Mesendoderm (in vitro differentiated cells): ENCODE results near the gene ATCAY. TPM values are rescaled to one million over a fixed set of nuclear protein-coding genes. Genes with fewer than 3 reads are reported as not detected.
A peak's percentile ranks its signal among the peaks of the same experiment; 100 is the strongest.

Source experiments
- DNase-seq: peaks from one replicate; pipeline ENCODE4 v3.0.0; 2013
- H2AK5ac ChIP-seq: 2 replicates; pipeline ENCODE4 v1.6.1; 2013; ENCODE audit warnings: low read length, inconsistent platforms
- H2BK120ac ChIP-seq: 2 replicates; pipeline ENCODE4 v1.6.1; 2013; ENCODE audit warnings: low read depth, mild to moderate bottlenecking, low read length, moderate library complexity, mixed read lengths
- H2BK15ac ChIP-seq: replicated peaks from 2 replicates; pipeline ENCODE4 v1.6.1; 2013; ENCODE audit warnings: low read depth, mild to moderate bottlenecking, moderate library complexity
- H2BK5ac ChIP-seq: 2 replicates; pipeline ENCODE4 v1.6.1; 2013; ENCODE audit warnings: low read length, inconsistent platforms
- H3K18ac ChIP-seq: 2 replicates; pipeline ENCODE4 v1.6.1; 2013; ENCODE audit warnings: mild to moderate bottlenecking, low read length, mixed read lengths
- H3K23ac ChIP-seq: one replicate; pipeline ENCODE4 v1.6.1; 2013; ENCODE audit warnings: low read length
- H3K27ac ChIP-seq: 2 replicates; pipeline ENCODE4 v1.5.1; 2013; ENCODE audit warnings: low read depth, mild to moderate bottlenecking, inconsistent platforms, low read length, moderate library complexity
- H3K27me3 ChIP-seq: 2 replicates; pipeline ENCODE4 v1.6.1; 2013; ENCODE audit warnings: low read length, control low read depth, mild to moderate bottlenecking, inconsistent platforms; ENCODE audit not compliant: insufficient read depth, poor library complexity
- H3K36me3 ChIP-seq: 2 replicates; pipeline ENCODE4 v1.6.1; 2013; ENCODE audit warnings: low read length, inconsistent platforms; ENCODE audit not compliant: control insufficient read depth, insufficient read depth
- H3K4ac ChIP-seq: one replicate; pipeline ENCODE4 v1.6.1; 2013; ENCODE audit warnings: low read depth, mild to moderate bottlenecking, low read length, moderate library complexity
- H3K4me1 ChIP-seq: 2 replicates; pipeline ENCODE4 v1.6.1; 2013; ENCODE audit warnings: low read depth, low read length, inconsistent platforms; ENCODE audit not compliant: control insufficient read depth
- H3K4me2 ChIP-seq: 2 replicates; pipeline ENCODE4 v1.6.1; 2013; ENCODE audit warnings: low read length
- H3K4me3 ChIP-seq: 2 replicates; pipeline ENCODE4 v1.5.1; 2013; ENCODE audit warnings: mild to moderate bottlenecking, low read length
- H3K56ac ChIP-seq: one replicate; pipeline ENCODE4 v1.6.1; 2013; ENCODE audit warnings: low read length
- H3K79me1 ChIP-seq: 2 replicates; pipeline ENCODE4 v1.6.1; 2013; ENCODE audit warnings: low read length, inconsistent platforms
- H3K79me2 ChIP-seq: 2 replicates; pipeline ENCODE4 v1.6.1; 2013; ENCODE audit warnings: mild to moderate bottlenecking, low read length; ENCODE audit not compliant: control insufficient read depth, insufficient read depth
- H3K9ac ChIP-seq: 2 replicates; pipeline ENCODE4 v1.6.1; 2013; ENCODE audit warnings: low read length, inconsistent platforms
- H4K5ac ChIP-seq: one replicate; pipeline ENCODE4 v1.6.1; 2013; ENCODE audit warnings: low read length
- H4K8ac ChIP-seq: one replicate; pipeline ENCODE4 v1.6.1; 2013; ENCODE audit warnings: low read depth, mild to moderate bottlenecking, control low read depth, low read length, moderate library complexity
- WGBS: extraction: QIAGEN DNeasy Blood & Tissue Kit; methylation state at CpG from one replicate; pipeline ENCODE4 v1.1.7; 2013; ENCODE audit warnings: low lambda C conversion rate, missing lambda C conversion rate; ENCODE audit not compliant: insufficient coverage; ENCODE audit errors: extremely low coverage; 5-methylcytosine and 5-hydroxymethylcytosine counted together
- polyA plus RNA-seq, 2 experiments: library from polyadenylated mRNA; stranded (reverse); fragments of 200-250 nt; gene quantifications; one replicate each; pipeline ENCODE4 v1.2.3, GENCODE V29; 2013

ATCAY gene
- polyA plus RNA-seq (2013, experiment 1 of 2), result 2.9 TPM
- polyA plus RNA-seq (2013, experiment 2 of 2), result 3.2 TPM

GRCh38 chr19:3880471-3881271 is at the start of gene ATCAY:
Gene ATCAY, plus strand, starts transcription at chr19:3880685. Its CDS starts 5,083 bp downstream, at chr19:3885768.
- Histone ChIP-seq H2BK5ac (no peak within 1 kb of the TSS), H3K4me2 (peak within 1 kb of the TSS; percentile 89), H3K27ac (no peak within 1 kb of the TSS), H3K27me3 (no peaks in the 10 kb centered on the region), H3K36me3 (no peaks in the 10 kb centered on the region), H3K79me2 (no peaks in the 10 kb centered on the region), H3K56ac (peak within 1 kb of the TSS; percentile 64), H3K4me1 (no peaks in the 10 kb centered on the region), H3K4ac (no peak within 1 kb of the TSS), H2BK120ac (no peak within 1 kb of the TSS), H3K79me1 (no peaks in the 10 kb centered on the region), H3K4me3 (peak within 1 kb of the TSS; percentile 9), H2AK5ac (no peak within 1 kb of the TSS), H3K18ac (no peak within 1 kb of the TSS), H2BK15ac (no peak within 1 kb of the TSS), H4K5ac (no peak within 1 kb of the TSS), H4K8ac (no peak within 1 kb of the TSS), H3K23ac (no peak within 1 kb of the TSS), H3K9ac (peak within 1 kb of the TSS; percentile 40)
- no CpG with 5 or more reads among the region's 49 CpGs for WGBS
- peak; percentile 78 for DNase-seq

GRCh38 chr19:3831601-3832000 is 48.9 kb upstream of the ATCAY start:
- Histone ChIP-seq H3K36me3 (no peaks in the 10 kb centered on the region), H3K4me3 (no peak overlapping the region), H3K27me3 (no peaks in the 10 kb centered on the region), H3K9ac (no peak overlapping the region), H3K27ac (no peak overlapping the region), H3K79me2 (no peaks in the 10 kb centered on the region), H3K4me1 (no peaks in the 10 kb centered on the region), H3K56ac (no peak overlapping the region), H3K23ac (no peak overlapping the region), H4K5ac (no peak overlapping the region), H3K79me1 (no peaks in the 10 kb centered on the region), H2BK5ac (no peak overlapping the region), H2AK5ac (no peak overlapping the region), H2BK120ac (no peak overlapping the region), H3K4me2 (no peak overlapping the region), H3K18ac (no peak overlapping the region), H2BK15ac (no peak overlapping the region), H3K4ac (no peak overlapping the region), H4K8ac (no peak overlapping the region)
- WGBS, result no CpG with 5 or more reads among the region's 19 CpGs
- no peak for DNase-seq

GRCh38 chr19:3832001-3832400 is 48.5 kb upstream of the ATCAY start:
- Histone ChIP-seq H3K4me1 (no peaks in the 10 kb centered on the region), H3K79me1 (no peaks in the 10 kb centered on the region), H3K27me3 (no peaks in the 10 kb centered on the region), H2BK120ac (no peak overlapping the region), H2AK5ac (no peak overlapping the region), H2BK15ac (no peak overlapping the region), H3K4me2 (no peak overlapping the region), H3K56ac (no peak overlapping the region), H4K5ac (no peak overlapping the region), H4K8ac (no peak overlapping the region), H3K4me3 (no peak overlapping the region), H3K18ac (no peak overlapping the region), H3K4ac (no peak overlapping the region), H2BK5ac (no peak overlapping the region), H3K36me3 (no peaks in the 10 kb centered on the region), H3K79me2 (no peaks in the 10 kb centered on the region), H3K27ac (no peak overlapping the region), H3K23ac (no peak overlapping the region), H3K9ac (no peak overlapping the region)
- DNase-seq, result no peak
- no CpG with 5 or more reads among the region's 6 CpGs for WGBS

GRCh38 chr19:3833578-3834348 is 46.7 kb upstream of the ATCAY start:
- H3K9ac ChIP-seq, result no peak overlapping the region
- no peaks in the 10 kb centered on the region for H3K27me3 ChIP-seq
- no peak overlapping the region for H3K18ac ChIP-seq
- no peak overlapping the region for H2BK5ac ChIP-seq
- no peaks in the 10 kb centered on the region for H3K4me1 ChIP-seq
- no peak overlapping the region for H4K8ac ChIP-seq
- H2AK5ac ChIP-seq, result no peak overlapping the region
- no peak overlapping the region for H3K4me2 ChIP-seq
- no peak overlapping the region for H4K5ac ChIP-seq
- H2BK120ac ChIP-seq, result no peak overlapping the region
- no peak overlapping the region for H3K23ac ChIP-seq
- H3K4ac ChIP-seq, result no peak overlapping the region
- no peaks in the 10 kb centered on the region for H3K79me2 ChIP-seq
- no peak for DNase-seq
- H3K36me3 ChIP-seq, result no peaks in the 10 kb centered on the region
- H3K79me1 ChIP-seq, result no peaks in the 10 kb centered on the region
- no peak overlapping the region for H3K27ac ChIP-seq
- WGBS, result no CpG with 5 or more reads among the region's 34 CpGs
- H3K4me3 ChIP-seq, result no peak overlapping the region
- H3K56ac ChIP-seq, result no peak overlapping the region
- H2BK15ac ChIP-seq, result no peak overlapping the region

GRCh38 chr19:3834349-3835054 is 46.0 kb upstream of the ATCAY start:
- H3K27me3 ChIP-seq, result no peaks in the 10 kb centered on the region
- H3K36me3 ChIP-seq, result no peaks in the 10 kb centered on the region
- H3K79me2 ChIP-seq, result no peaks in the 10 kb centered on the region
- DNase-seq, result no peak
- H3K27ac ChIP-seq, result no peak overlapping the region
- H4K5ac ChIP-seq, result no peak overlapping the region
- H3K56ac ChIP-seq, result no peak overlapping the region
- WGBS, result no CpG with 5 or more reads among the region's 35 CpGs
- H3K23ac ChIP-seq, result no peak overlapping the region
- no peak overlapping the region for H3K18ac ChIP-seq
- no peak overlapping the region for H2BK5ac ChIP-seq
- no peak overlapping the region for H2BK15ac ChIP-seq
- no peak overlapping the region for H3K4me3 ChIP-seq
- no peak overlapping the region for H2AK5ac ChIP-seq
- H3K4me1 ChIP-seq, result no peaks in the 10 kb centered on the region
- no peak overlapping the region for H3K4me2 ChIP-seq
- no peak overlapping the region for H4K8ac ChIP-seq
- H2BK120ac ChIP-seq, result no peak overlapping the region
- H3K79me1 ChIP-seq, result no peaks in the 10 kb centered on the region
- no peak overlapping the region for H3K4ac ChIP-seq
- H3K9ac ChIP-seq, result no peak overlapping the region
